K562 (cell line): ENCODE data around the gene INPP5K. TPM values are rescaled to one million over a fixed set of nuclear protein-coding genes. Genes with fewer than 3 reads are reported as not detected.

Experiments used
- CHD1 ChIP-seq: fragments of 200-600 bp; sonication (generic); IDR thresholded peaks from one replicate; pipeline ENCODE4 v1.6.1; 2012; ENCODE audit warnings: mild to moderate bottlenecking, moderate library complexity, low read length, inconsistent platforms
- CREM ChIP-seq: IDR thresholded peaks from 2 replicates; pipeline ENCODE4 v1.6.1; 2014; ENCODE audit warnings: antibody characterized with exemption, low read depth
- KAT7 ChIP-seq: sonication (generic); formaldehyde crosslinking; IDR thresholded peaks from 2 replicates; pipeline ENCODE4 v1.8.0; 2022; ENCODE audit warnings: missing genetic modification reagents, mild to moderate bottlenecking, borderline replicate concordance
- POLR2B ChIP-seq: fragments of 450-650 bp; IDR thresholded peaks from 2 replicates; pipeline ENCODE4 v1.6.1; 2018; ENCODE audit warnings: low read depth; ENCODE audit not compliant: partially characterized antibody
- RBFOX2 ChIP-seq: fragments of 200-400 bp; formaldehyde crosslinking; IDR thresholded peaks from 2 replicates; pipeline ENCODE4 v1.6.1; 2017; ENCODE audit warnings: low read depth, mild to moderate bottlenecking, low read length, moderate library complexity
- SP1 ChIP-seq: sonication (generic); formaldehyde crosslinking; IDR thresholded peaks from 2 replicates; pipeline ENCODE4 v1.8.1; 2022; ENCODE audit warnings: mild to moderate bottlenecking, missing genetic modification reagents
- SP2 ChIP-seq: IDR thresholded peaks from 2 replicates; pipeline ENCODE4 v1.6.1; 2011; ENCODE audit warnings: mild to moderate bottlenecking, low read depth, low read length, moderate library complexity; ENCODE audit not compliant: poor library complexity, severe bottlenecking; ENCODE audit errors: extremely low read depth
- STAG1 ChIP-seq: sonication (generic); formaldehyde crosslinking; IDR thresholded peaks from 2 replicates; pipeline ENCODE4 v1.5.0; 2020; ENCODE audit warnings: missing genetic modification reagents, borderline replicate concordance
- UBTF ChIP-seq, 2 experiments: IDR thresholded peaks; 2 replicates each; pipeline ENCODE4 v1.6.1; 2012; ENCODE audit warnings: improper control_type of control experiment in 2 of 2, low read depth in 2 of 2, low read length in 2 of 2, borderline replicate concordance in 1 of 2
- ZBTB1 ChIP-seq: sonication (generic); formaldehyde crosslinking; IDR thresholded peaks from 2 replicates; pipeline ENCODE4 v1.8.1; 2023; ENCODE audit warnings: missing genetic modification reagents, low read depth, mild to moderate bottlenecking, borderline replicate concordance
- ZBTB40 ChIP-seq, 2 experiments: fragments of 450-650 bp in 1 of 2; sonication (generic) in 1 of 2; formaldehyde crosslinking in 1 of 2; IDR thresholded peaks; 2 replicates each; pipeline versions ENCODE4 v1.7.1 to v1.9.0; 2016 to 2022; ENCODE audit warnings: inconsistent platforms in 1 of 2, mild to moderate bottlenecking in 1 of 2, missing genetic modification reagents in 1 of 2
- ZNF253 ChIP-seq: fragments of 250-450 bp; sonication (Bioruptor Pico); conservative IDR thresholded peaks from 2 replicates; pipeline ENCODE4 v1.6.1; 2021; ENCODE audit warnings: mild to moderate bottlenecking
- ZNF76 ChIP-seq: fragments of 250-450 bp; sonication (Bioruptor Pico); IDR thresholded peaks from 2 replicates; pipeline ENCODE4 v1.4.0; 2020; ENCODE audit warnings: mild to moderate bottlenecking, moderate library complexity, borderline replicate concordance
- ZNF764 ChIP-seq: fragments of 250-450 bp; sonication (Bioruptor Pico); IDR thresholded peaks from 2 replicates; pipeline ENCODE4 v1.4.0; 2020; ENCODE audit warnings: low read depth, mild to moderate bottlenecking, moderate library complexity
- ZSCAN29 ChIP-seq: fragments of 450-650 bp; IDR thresholded peaks from 2 replicates; pipeline ENCODE4 v1.6.1; 2017
- polyA plus RNA-seq, 8 experiments: library from polyadenylated mRNA; depleted of rRNA in 4 of 8; stranded (reverse) in 5 of 8; unstranded in 3 of 8; fragments of >200 nt; fragmentation: Nextera tagmentation in 2 of 8; fragmentation: Illumina TruSeq in 1 of 8; extraction: Ambion mirVana in 2 of 8; extraction: Trizol in 1 of 8; gene quantifications; 2 replicates each; pipeline versions ENCODE4 v1.2.1 to v1.2.3, GENCODE V29; 2011 to 2014; ENCODE audit warnings: inconsistent platforms in 1 of 8, missing spikeins in 1 of 8
- total RNA-seq, 7 experiments: library from RNA; depleted of rRNA in 6 of 7; stranded (reverse); fragments of >200 nt in 6 of 7; fragmentation: Illumina TruSeq in 2 of 7; extraction: Trizol in 2 of 7; gene quantifications; 2 replicates each; pipeline versions ENCODE4 v1.2.1 to v1.2.3, GENCODE V29; 2011 to 2021; ENCODE audit warnings: low replicate concordance in 1 of 7

The INPP5K gene
- total and polyA plus RNA-seq, 9 of the 15 experiments (the other 6 are each of a cell fraction or from before 2014, with no cell fraction given), result 0.63 to 15.1 (median 10.1) TPM

GRCh38 chr17:1455797-1456599 is 60.4 kb downstream of the INPP5K start, which contains the start of gene CRK (continued):
- no peak; the same call in 1 of the 2 replicates for TF ChIP-seq ZBTB1 (CRISPR knock-in tag)
- no peak for TF ChIP-seq ZNF764 (CRISPR knock-in tag)
- peak; percentile 94 for TF ChIP-seq CREM
- 0 out of 2 replicates have a peak, but pooled peaks have one; percentile 45 for TF ChIP-seq KAT7 (CRISPR knock-in tag)
- TF ChIP-seq SP2, result no peak
- peak; percentile 86 for TF ChIP-seq POLR2B
- peak; percentile 95 for TF ChIP-seq RBFOX2
- peak; percentile 59 for TF ChIP-seq CHD1
- no peak for TF ChIP-seq ZNF253 (CRISPR knock-in tag)
- TF ChIP-seq STAG1, result peak; percentile 19; the same call in 1 of the 2 replicates
- TF ChIP-seq ZNF76 (CRISPR knock-in tag), result peak; percentile 88; the same call in 1 of the 2 replicates
- peak; percentile 84 for TF ChIP-seq ZBTB40 (IDR thresholded peaks at IDR 0.05)
- TF ChIP-seq ZBTB40 (CRISPR knock-in tag; IDR thresholded peaks at IDR 0.05), result no peak
- TF ChIP-seq SP1 (CRISPR knock-in tag), result peak; percentile 59; the same call in 1 of the 2 replicates
- TF ChIP-seq UBTF (IDR thresholded peaks at IDR 0.05; ENCODE audit: borderline replicate concordance in 1 of 2, low read depth in 2 of 2, low read length in 2 of 2), result peak in 1 of 2 experiments; percentile 75; a peak in 1 of 4 replicates
- no peak for TF ChIP-seq ZSCAN29
